IPS-18c (cell line): ENCODE results near the gene PATL1.
A peak's percentile ranks its signal among the peaks of the same experiment; 100 is the strongest.
"Not testable (repeated sequence)": the region's sequence is repeated elsewhere in the genome, so short reads cannot be mapped to it uniquely, and the experiment has no call there.

Experiments
- H3K4me3 ChIP-seq: 2 replicates; pipeline ENCODE4 v1.7.0; 2013; ENCODE audit warnings: low read depth, mild to moderate bottlenecking, low read length, moderate library complexity; ENCODE audit not compliant: insufficient read depth
- H3K9me3 ChIP-seq: one replicate; pipeline ENCODE4 v1.6.1; 2013; ENCODE audit warnings: mild to moderate bottlenecking, low read length, moderate library complexity; ENCODE audit not compliant: control insufficient read depth, insufficient read depth

PATL1 gene

GRCh38 chr11:59630493-59630892 lies 38.3 kb downstream of the PATL1 start:
- no peak overlapping the region for H3K4me3 ChIP-seq
- no peaks in the 10 kb centered on the region for H3K9me3 ChIP-seq

GRCh38 chr11:59629996-59630395 lies 38.8 kb downstream of the PATL1 start:
- Histone ChIP-seq H3K9me3 (no peaks in the 10 kb centered on the region), H3K4me3 (no peak overlapping the region)

DNA sequence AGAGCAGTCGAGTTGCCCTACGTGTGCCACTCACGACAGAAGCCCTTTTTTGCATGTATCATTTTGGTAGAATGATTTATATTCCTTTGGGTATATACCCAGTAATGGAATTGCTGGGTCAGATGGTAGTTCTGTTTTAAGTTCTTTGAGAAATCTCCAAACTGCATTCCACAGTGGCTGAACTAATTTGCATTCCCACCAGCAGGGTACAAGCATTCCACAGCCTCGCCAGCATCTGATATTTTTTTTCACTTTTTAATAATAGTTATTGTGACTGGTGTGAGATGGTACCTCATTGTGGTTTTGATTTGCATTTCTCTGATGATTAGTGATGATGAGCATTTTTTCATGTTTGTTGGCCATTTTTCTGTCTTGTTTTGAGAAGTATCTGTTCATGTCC lies 41.9 kb downstream of the PATL1 start:
- not testable (repeated sequence) for H3K4me3 ChIP-seq, H3K9me3 ChIP-seq

GRCh38 chr11:59625703-59626102 lies 43.1 kb downstream of the PATL1 start:
- no peaks in the 10 kb centered on the region for H3K9me3 ChIP-seq
- no peak overlapping the region for H3K4me3 ChIP-seq

- H3K4me3 ChIP-seq: no peak overlapping the region
Observed at GRCh38 chr11:59617876-59618275, 51.0 kb downstream of the PATL1 start.

GRCh38 chr11:59616396-59616982 lies 52.3 kb downstream of the PATL1 start:
- H3K9me3 ChIP-seq: no peaks in the 10 kb centered on the region
- H3K4me3 ChIP-seq: peak overlapping the region; percentile 60

More at GRCh38 chr11:59617876-59618275, 51.0 kb downstream of the PATL1 start:
- no peaks in the 10 kb centered on the region for H3K9me3 ChIP-seq

GRCh38 chr11:59615637-59616395 lies 53.0 kb downstream of the PATL1 start, which contains the start of gene OSBP:
OSBP (minus strand) TSS chr11:59615774; CDS start chr11:59615664, 110 bp downstream.
- Histone ChIP-seq H3K4me3 (peak within 1 kb of the TSS; percentile 76), H3K9me3 (no peaks in the 10 kb centered on the region)

- H3K4me3 ChIP-seq: peak overlapping the region; percentile 76
- H3K9me3 ChIP-seq: no peaks in the 10 kb centered on the region
Observed at GRCh38 chr11:59615120-59615636, 53.7 kb downstream of the PATL1 start.

- Histone ChIP-seq H3K9me3 (no peaks in the 10 kb centered on the region), H3K4me3 (peak overlapping the region; percentile 76)
Observed at GRCh38 chr11:59614277-59615119, 54.3 kb downstream of the PATL1 start.

- no peak overlapping the region for H3K4me3 ChIP-seq
- H3K9me3 ChIP-seq: no peaks in the 10 kb centered on the region
Observed at GRCh38 chr11:59611570-59612565, 57.0 kb downstream of the PATL1 start.

DNA sequence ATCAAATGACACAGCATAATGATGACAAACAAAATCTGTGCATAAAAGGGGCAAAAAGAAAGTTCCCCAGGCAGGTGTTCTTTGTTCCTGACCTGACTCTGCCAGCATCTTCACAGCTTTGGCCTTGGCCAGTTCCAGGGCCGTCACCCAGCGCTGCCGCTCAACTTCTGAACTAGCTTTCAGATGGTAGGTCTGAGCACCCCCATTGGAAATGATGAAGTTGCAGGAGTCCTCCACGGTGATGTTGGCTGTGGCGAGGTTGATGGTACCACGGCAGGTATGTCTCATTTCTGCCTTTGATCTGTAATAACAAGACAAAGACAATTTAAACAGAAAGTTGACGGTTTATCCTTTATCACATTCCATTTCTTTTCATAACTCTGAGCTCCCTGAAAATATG lies 58.5 kb downstream of the PATL1 start:
- Histone ChIP-seq H3K4me3 (no peak overlapping the region), H3K9me3 (no peaks in the 10 kb centered on the region)

- H3K4me3 ChIP-seq: no peak overlapping the region
- no peaks in the 10 kb centered on the region for H3K9me3 ChIP-seq
Observed at GRCh38 chr11:59607703-59608454, 61.0 kb downstream of the PATL1 start.

GRCh38 chr11:59602432-59602831 lies 66.4 kb downstream of the PATL1 start:
- H3K9me3 ChIP-seq: no peaks in the 10 kb centered on the region
- H3K4me3 ChIP-seq: no peak overlapping the region

DNA sequence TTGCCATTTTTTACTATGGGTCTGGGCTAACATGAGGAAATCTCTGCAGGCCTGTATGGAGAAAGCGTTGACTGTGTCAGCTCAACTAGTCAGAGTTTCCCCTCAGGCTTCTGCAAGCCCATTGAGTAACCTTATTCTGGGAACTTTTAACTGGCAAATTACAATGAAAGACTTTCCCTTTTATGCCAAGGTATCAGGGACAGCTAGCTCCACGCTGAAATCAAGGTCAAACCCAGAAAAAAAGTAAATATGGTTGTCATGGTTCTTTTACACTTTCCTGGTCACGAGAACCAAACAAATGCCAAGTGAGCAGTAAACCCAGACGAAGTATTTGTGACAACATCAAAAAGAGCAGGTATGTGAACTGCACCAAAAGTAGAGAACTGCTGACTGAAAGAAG lies 67.0 kb downstream of the PATL1 start:
- Histone ChIP-seq H3K4me3 (no peak overlapping the region), H3K9me3 (no peaks in the 10 kb centered on the region)

- Histone ChIP-seq H3K9me3 (no peaks in the 10 kb centered on the region), H3K4me3 (no peak overlapping the region)
Observed at GRCh38 chr11:59600636-59601035, 68.2 kb downstream of the PATL1 start.

- Histone ChIP-seq H3K4me3 (no peak overlapping the region), H3K9me3 (no peaks in the 10 kb centered on the region)
Observed at GRCh38 chr11:59600234-59600633, 68.6 kb downstream of the PATL1 start.
